ENCODE measurements around the gene JMJD7.

Gene JMJD7

DNA sequence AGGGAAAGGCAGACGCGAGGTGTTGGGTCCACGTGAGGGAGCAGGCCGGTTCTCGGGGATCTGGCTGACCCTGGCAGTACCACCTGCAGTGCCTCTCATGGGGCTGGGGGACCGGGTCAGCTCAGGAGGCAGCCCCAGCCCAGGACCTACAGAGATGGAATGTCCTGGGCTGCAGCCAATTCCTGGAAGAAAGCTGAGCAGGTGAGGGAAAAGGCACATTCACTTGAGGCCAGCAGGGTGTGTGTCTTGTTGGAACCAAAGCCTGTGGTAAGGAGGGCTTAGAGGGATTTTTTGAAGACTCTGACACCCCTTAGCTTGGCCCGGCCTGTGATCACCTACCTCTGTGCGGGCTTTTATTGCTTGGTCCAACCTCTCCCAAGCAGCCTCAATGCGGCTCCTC, 26.6 kb downstream of the JMJD7 start:
- DNase-seq (ENCODE audit: low read depth in 2 of 2): no peak
- TF ChIP-seq, protein P1, sequence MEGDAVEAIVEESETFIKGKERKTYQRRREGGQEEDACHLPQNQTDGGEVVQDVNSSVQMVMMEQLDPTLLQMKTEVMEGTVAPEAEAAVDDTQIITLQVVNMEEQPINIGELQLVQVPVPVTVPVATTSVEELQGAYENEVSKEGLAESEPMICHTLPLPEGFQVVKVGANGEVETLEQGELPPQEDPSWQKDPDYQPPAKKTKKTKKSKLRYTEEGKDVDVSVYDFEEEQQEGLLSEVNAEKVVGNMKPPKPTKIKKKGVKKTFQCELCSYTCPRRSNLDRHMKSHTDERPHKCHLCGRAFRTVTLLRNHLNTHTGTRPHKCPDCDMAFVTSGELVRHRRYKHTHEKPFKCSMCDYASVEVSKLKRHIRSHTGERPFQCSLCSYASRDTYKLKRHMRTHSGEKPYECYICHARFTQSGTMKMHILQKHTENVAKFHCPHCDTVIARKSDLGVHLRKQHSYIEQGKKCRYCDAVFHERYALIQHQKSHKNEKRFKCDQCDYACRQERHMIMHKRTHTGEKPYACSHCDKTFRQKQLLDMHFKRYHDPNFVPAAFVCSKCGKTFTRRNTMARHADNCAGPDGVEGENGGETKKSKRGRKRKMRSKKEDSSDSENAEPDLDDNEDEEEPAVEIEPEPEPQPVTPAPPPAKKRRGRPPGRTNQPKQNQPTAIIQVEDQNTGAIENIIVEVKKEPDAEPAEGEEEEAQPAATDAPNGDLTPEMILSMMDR (IDR thresholded peaks at IDR 0.05; ENCODE audit: low read depth, low read length): no peak

DNA sequence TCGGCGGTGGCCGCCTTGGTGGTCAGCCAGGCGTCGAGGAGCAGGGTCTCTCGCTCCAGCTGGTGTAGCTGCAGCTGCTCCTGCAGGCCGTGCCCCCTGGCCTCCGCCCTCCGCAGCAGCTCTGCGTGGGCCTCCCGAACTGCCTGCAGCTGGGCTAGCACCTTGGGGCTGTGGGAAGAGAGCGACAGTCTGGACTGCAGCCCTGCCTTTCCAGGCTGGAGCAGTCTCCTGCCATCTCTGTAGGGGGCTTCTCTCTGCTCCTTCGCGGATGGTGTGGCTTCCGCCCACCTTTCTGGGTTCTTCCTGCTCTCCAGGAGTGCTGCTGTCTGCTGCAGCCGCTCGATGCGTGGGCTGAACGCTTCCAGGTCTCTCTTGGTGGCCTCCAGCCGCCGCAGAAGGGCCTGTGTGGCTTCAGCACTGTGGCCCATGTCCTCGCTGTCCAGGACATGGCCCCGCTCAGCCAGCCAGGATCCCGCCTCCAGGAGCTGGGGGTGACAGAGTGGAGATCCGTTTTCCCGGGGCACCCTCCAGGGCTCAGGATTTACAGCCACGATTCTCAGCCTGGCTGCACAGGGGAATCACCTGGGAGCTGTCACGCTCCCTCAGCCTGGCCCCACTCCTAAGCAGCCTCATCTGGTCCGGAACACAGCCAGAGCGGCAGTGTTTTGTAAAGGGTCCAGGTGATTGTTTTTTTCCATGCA, 27.5 kb downstream of the JMJD7 start:
- no peak overlapping the region for H3K4me3 ChIP-seq (replicated peaks in 1 of 2; ENCODE audit: low read depth in 2 of 2, low read length in 2 of 2)
- no peak for DNase-seq (ENCODE audit: low read depth in 2 of 2)
- TF ChIP-seq, protein P1 (IDR thresholded peaks at IDR 0.05; ENCODE audit: low read depth, low read length): no peak

More for the DNA sequence above, 26.6 kb downstream of the JMJD7 start:
- no peak overlapping the region for H3K4me3 ChIP-seq (replicated peaks in 1 of 2; ENCODE audit: low read depth in 2 of 2, low read length in 2 of 2)

DNA sequence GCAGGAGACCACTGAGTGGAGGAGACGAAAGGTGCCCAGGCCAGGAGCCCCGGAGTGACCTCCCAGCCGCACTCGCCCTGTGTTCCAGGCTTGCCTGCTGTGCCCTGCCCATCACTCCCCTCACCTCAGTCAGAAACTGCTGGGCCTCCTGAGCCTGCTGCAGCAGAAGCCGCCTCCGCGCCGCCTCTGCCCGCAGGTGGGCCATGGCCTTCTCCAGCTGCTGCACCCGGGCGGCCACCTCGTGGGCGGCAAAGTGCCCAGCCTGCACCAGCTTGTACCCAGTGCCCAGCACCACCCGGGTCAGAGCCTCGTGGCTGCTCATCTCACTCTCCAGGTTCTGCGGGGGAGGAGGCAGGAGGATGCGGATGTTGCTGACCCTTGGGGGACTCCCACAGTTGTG, 28.4 kb downstream of the JMJD7 start:
- no peak for DNase-seq (ENCODE audit: low read depth in 2 of 2)
- TF ChIP-seq, protein P1 (IDR thresholded peaks at IDR 0.05; ENCODE audit: low read depth, low read length): no peak
- H3K4me3 ChIP-seq (replicated peaks in 1 of 2; ENCODE audit: low read depth in 2 of 2, low read length in 2 of 2): no peak overlapping the region

DNA sequence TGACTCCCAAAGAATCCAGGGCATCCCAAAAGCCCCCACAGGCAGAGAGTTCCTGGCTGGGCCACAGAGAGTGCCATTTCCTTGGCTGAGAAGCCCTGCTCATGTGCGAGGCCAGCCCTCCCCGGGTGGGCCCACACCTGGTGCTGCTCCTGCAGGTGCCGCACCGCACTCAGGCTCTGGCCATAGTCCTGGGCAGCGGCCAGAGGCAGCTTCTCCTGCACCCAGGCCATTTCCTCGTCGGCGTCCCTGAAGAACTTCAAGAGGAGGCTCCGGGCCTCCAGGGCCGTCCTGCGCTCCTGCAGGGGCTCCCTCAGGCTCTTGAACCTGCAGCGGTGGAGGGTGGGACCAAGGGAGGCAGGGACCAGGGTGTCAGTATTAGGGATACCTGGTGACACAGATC, 28.8 kb downstream of the JMJD7 start:
- DNase-seq (ENCODE audit: low read depth in 2 of 2): no peak
- TF ChIP-seq, protein P1 (IDR thresholded peaks at IDR 0.05; ENCODE audit: low read depth, low read length): no peak
- H3K4me3 ChIP-seq (replicated peaks in 1 of 2; ENCODE audit: low read depth in 2 of 2, low read length in 2 of 2): no peak overlapping the region

DNA sequence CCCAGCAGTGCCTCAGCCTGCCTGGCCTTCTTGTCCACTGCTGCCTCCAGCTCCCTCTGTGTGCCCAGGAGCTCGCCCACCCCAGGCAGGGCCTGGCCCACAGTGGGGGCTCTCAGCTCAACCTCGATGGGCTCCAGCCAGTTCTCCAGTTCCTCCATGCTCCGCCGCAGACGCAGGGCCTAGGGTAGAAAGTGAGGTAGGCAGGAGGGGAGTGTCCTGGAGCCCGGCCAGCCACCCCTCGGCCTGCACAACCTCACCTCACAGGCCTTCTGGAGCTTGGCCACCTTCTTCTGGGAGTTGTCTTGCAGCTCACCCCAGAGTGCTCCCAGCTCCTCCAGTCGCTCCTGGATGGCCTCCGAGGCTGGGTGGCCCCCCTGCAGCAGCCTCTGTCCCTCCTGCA, 29.4 kb downstream of the JMJD7 start:
- no peak for DNase-seq (ENCODE audit: low read depth in 2 of 2)
- H3K4me3 ChIP-seq (replicated peaks in 1 of 2; ENCODE audit: low read depth in 2 of 2, low read length in 2 of 2): no peak overlapping the region
- TF ChIP-seq, protein P1 (IDR thresholded peaks at IDR 0.05; ENCODE audit: low read depth, low read length): no peak

DNA sequence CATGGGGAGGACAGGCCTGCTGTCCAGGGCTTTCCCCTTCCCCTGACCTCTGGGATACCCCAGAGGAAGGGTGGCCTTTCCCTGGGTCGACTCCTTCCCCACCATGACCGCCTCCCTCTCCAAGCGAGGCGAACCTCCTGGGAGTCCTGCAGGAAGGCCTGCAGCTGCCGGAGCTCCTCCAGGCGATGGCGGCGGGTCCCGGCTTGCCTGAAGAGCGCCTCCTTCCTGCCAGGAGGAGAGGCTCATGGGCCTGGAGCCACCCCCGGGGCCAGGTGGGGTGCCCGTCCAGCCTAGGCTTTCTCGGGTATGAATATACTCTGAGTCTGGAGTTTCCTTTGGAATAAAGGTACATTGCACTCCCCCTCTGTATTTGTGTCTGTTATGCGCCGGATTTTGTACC, 30.9 kb downstream of the JMJD7 start:
- TF ChIP-seq, protein P1 (IDR thresholded peaks at IDR 0.05; ENCODE audit: low read depth, low read length): no peak
- no peak overlapping the region for H3K4me3 ChIP-seq (replicated peaks in 1 of 2; ENCODE audit: low read depth in 2 of 2, low read length in 2 of 2)
- DNase-seq (ENCODE audit: low read depth in 2 of 2): no peak

All from cardiac fibroblast (primary cell).